Thymus (tissue), 11 donors: ENCODE results near the gene CRKL. TPM values are rescaled to one million over a fixed set of nuclear protein-coding genes. Genes with fewer than 3 reads are reported as not detected.

Experiments used
- DNase-seq, 9 donors: peaks; one replicate each; pipeline ENCODE4 v3.0.0-alpha.2; 2013; ENCODE audit warnings: low spot score in 9 of 9, low read depth in 6 of 9, missing footprints in 1 of 9
- H3K27ac ChIP-seq, 2 donors: one replicate each; pipeline ENCODE4 v1.5.1; 2013; ENCODE audit warnings: control low read depth in 1 of 2, low read depth in 1 of 2, low read length in 1 of 2, mild to moderate bottlenecking in 1 of 2, moderate library complexity in 1 of 2
- H3K27me3 ChIP-seq, 2 donors: one replicate each; pipeline ENCODE4 v1.5.1; 2013; ENCODE audit warnings: low read length in 1 of 2; ENCODE audit not compliant: control insufficient read depth in 2 of 2, insufficient read depth in 1 of 2
- H3K36me3 ChIP-seq, 2 donors: one replicate each; pipeline ENCODE4 v1.5.1; 2013; ENCODE audit warnings: low read length in 1 of 2, mild to moderate bottlenecking in 1 of 2, moderate library complexity in 1 of 2; ENCODE audit not compliant: control insufficient read depth in 2 of 2, insufficient read depth in 2 of 2
- H3K4me1 ChIP-seq, 2 donors: one replicate each; pipeline ENCODE4 v1.5.1; 2013; ENCODE audit warnings: low read length in 2 of 2; ENCODE audit not compliant: control insufficient read depth in 2 of 2, insufficient read depth in 2 of 2
- H3K4me3 ChIP-seq, 2 donors: one replicate each; pipeline ENCODE4 v1.5.1; 2013; ENCODE audit warnings: low read length in 2 of 2, control low read depth in 1 of 2, mild to moderate bottlenecking in 1 of 2
- H3K9me3 ChIP-seq, 2 donors: one replicate each; pipeline ENCODE4 v1.5.1; 2013; ENCODE audit warnings: low read length in 1 of 2, mild to moderate bottlenecking in 1 of 2; ENCODE audit not compliant: control insufficient read depth in 2 of 2, insufficient read depth in 1 of 2
- WGBS: extraction: QIAGEN DNeasy Blood & Tissue Kit; methylation state at CpG from one replicate; pipeline ENCODE4 v1.1.7; 2013; 5-methylcytosine and 5-hydroxymethylcytosine counted together
- polyA plus RNA-seq: library from polyadenylated mRNA; stranded (reverse); fragments of 200-250 nt; gene quantifications from one replicate; pipeline ENCODE4 v1.2.3, GENCODE V29; 2013
- total RNA-seq: library from RNA; stranded (reverse); fragments of 120-200 nt; gene quantifications from one replicate; pipeline ENCODE4 v1.2.4, GENCODE V29; 2013
- donor health status: healthy.

CRKL gene
- total and polyA plus RNA-seq, 2 donors: 21.9 to 30.7 TPM

DNA sequence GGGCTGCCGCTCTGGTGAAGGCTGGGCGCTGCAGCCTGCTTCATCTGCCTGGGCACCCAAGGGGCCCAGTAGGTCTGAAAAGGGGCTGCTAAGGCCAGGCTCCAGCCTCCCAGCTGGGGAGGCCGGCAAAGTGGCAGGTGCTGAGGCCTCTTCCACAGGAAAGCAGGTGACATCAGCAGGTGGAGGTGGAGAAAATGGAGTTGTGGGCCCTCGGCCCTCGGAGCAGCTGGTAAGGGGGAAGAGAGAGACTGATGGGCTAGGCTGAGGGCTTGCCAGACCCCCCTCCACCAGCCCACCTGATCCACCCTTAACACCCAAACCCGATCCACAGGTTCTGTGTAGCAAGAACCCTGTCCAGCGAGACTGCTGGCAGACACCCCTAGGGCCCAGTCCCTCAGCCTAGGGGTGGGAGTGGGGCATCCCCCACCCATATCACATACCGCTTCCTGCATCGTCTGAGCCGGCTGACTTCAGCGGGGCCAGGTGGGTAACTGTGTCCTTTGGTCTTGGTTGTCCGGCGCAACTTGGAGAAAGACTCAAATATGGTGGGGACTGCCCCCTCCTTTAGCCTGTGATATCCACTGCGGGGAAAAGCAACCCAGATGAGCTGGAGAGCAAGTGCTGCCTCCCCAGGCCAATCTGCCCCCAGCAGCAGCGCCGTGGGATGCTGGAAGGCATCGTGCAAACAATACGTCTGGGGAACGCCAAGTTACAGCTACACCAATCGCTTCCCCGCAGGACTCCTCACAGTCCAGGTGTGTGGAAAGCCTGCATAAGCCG, 83.2 kb downstream of the CRKL start:
- no peak overlapping the region for H3K27ac ChIP-seq
- H3K4me3 ChIP-seq: peak overlapping the region; percentile 86 to 97
- H3K9me3 ChIP-seq: peaks cover 0 to 5% of the 10 kb centered on the region in 2 donors
- peaks cover 17 to 24% of the 10 kb centered on the region in 2 donors for H3K4me1 ChIP-seq
- no peaks in the 10 kb centered on the region for H3K27me3 ChIP-seq
- peaks cover 41 to 50% of the 10 kb centered on the region in 2 donors for H3K36me3 ChIP-seq
- 80% methylated on average over 22 of the region's 22 CpGs for WGBS
- DNase-seq: no peak

DNA sequence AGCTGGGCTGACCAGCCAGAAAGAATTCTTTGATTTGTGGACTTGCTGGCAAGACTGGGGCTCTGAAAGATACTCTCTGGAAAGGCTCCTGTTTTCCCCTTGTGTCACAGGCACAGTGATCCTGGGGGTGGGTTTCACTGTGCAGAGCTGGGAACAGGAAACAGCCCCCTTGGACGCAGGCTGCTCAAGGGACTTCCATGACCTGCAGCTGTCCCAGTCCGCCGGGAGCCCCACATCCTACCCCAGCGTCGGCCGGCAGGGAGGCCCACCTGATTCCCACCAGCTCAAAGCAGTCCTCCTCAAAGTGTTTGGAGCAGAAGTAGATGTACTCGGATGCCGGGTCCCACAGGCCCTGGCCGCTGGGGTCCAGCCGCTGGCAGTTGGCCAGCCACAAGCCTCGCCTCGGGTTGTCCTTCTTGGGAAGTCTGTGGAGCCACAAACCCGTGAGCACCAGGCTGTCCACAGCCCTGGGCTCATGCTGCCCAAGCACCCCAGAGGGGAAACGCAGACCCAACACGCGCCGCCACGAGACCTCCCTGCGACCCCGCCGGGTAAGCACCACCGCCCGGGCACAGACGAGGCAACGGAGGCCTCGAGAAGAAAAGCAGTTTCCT, 83.9 kb downstream of the CRKL start:
- no peaks in the 10 kb centered on the region for H3K27me3 ChIP-seq
- peaks cover 34 to 46% of the 10 kb centered on the region in 2 donors for H3K36me3 ChIP-seq
- WGBS: 4% methylated on average over 26 of the region's 26 CpGs
- peaks cover 0 to 5% of the 10 kb centered on the region in 2 donors for H3K9me3 ChIP-seq
- no peak for DNase-seq
- peak overlapping the region; percentile 94 to 100 for H3K27ac ChIP-seq
- peaks cover 17 to 24% of the 10 kb centered on the region in 2 donors for H3K4me1 ChIP-seq
- peak overlapping the region; percentile 86 to 97 for H3K4me3 ChIP-seq

- Histone ChIP-seq H3K27ac (peak within 1 kb of the TSS; percentile 94 to 100), H3K9me3 (peaks cover 0 to 5% of the 10 kb centered on the region in 2 donors), H3K27me3 (no peaks in the 10 kb centered on the region), H3K4me1 (peaks cover 17 to 24% of the 10 kb centered on the region in 2 donors), H3K36me3 (peaks cover 29 to 40% of the 10 kb centered on the region in 2 donors), H3K4me3 (peak within 1 kb of the TSS; percentile 86 to 97)
- peak; percentile 91 to 98 (median 95) for DNase-seq
- WGBS: under 1% methylated on average over 83 of the region's 83 CpGs
Measured at GRCh38 chr22:21001601-21002325, 84.6 kb downstream of the CRKL start, which contains the start of gene THAP7. THAP7 (minus strand) TSS chr22:21002118; CDS start chr22:21001911, 207 bp downstream.

Other genes with a start within 250 kb of the CRKL start
- gene SERPIND1, start 143.3 kb upstream of the CRKL start, total RNA-seq: 0.05 TPM
- gene SERPIND1, start 143.3 kb upstream of the CRKL start, polyA plus RNA-seq: 0.11 TPM
- 32.5 TPM for gene PI4KA, start 58.6 kb upstream of the CRKL start, total RNA-seq
- gene PI4KA, start 58.6 kb upstream of the CRKL start, polyA plus RNA-seq: 64.0 TPM
- 13.4 TPM for gene SNAP29, start 58.4 kb upstream of the CRKL start, total RNA-seq
- gene SNAP29, start 58.4 kb upstream of the CRKL start, polyA plus RNA-seq: 19.2 TPM
- 0.57 TPM for gene AIFM3, start 49.8 kb downstream of the CRKL start, total RNA-seq
- gene AIFM3, start 49.8 kb downstream of the CRKL start, polyA plus RNA-seq: 3.3 TPM
- gene LZTR1, start 64.9 kb downstream of the CRKL start, total RNA-seq: 14.7 TPM
- gene LZTR1, start 64.9 kb downstream of the CRKL start, polyA plus RNA-seq: 49.2 TPM
- 26.2 TPM for gene THAP7, start 84.7 kb downstream of the CRKL start, total RNA-seq
- 40.3 TPM for gene THAP7, start 84.7 kb downstream of the CRKL start, polyA plus RNA-seq
- gene P2RX6, start 97.8 kb downstream of the CRKL start, total RNA-seq: 0.66 TPM
- gene P2RX6, start 97.8 kb downstream of the CRKL start, polyA plus RNA-seq: 0.87 TPM
- gene SLC7A4, start 115.2 kb downstream of the CRKL start, total RNA-seq: 0.19 TPM
- 0.37 TPM for gene SLC7A4, start 115.2 kb downstream of the CRKL start, polyA plus RNA-seq
- not detected for gene LRRC74B, start 128.5 kb downstream of the CRKL start, total RNA-seq
- gene LRRC74B, start 128.5 kb downstream of the CRKL start, polyA plus RNA-seq: 0.16 TPM